ENCODE results near the gene APOOL.
"Not testable (repeated sequence)": the region's sequence is repeated elsewhere in the genome, so short reads cannot be mapped to it uniquely, and the experiment has no call there.

Gene APOOL

GRCh38 chrX:85052636-85053343, 49.1 kb downstream of the APOOL start:
- DNase-seq (ENCODE audit: low read depth) = peak; percentile 43
- TF ChIP-seq, protein P1, sequence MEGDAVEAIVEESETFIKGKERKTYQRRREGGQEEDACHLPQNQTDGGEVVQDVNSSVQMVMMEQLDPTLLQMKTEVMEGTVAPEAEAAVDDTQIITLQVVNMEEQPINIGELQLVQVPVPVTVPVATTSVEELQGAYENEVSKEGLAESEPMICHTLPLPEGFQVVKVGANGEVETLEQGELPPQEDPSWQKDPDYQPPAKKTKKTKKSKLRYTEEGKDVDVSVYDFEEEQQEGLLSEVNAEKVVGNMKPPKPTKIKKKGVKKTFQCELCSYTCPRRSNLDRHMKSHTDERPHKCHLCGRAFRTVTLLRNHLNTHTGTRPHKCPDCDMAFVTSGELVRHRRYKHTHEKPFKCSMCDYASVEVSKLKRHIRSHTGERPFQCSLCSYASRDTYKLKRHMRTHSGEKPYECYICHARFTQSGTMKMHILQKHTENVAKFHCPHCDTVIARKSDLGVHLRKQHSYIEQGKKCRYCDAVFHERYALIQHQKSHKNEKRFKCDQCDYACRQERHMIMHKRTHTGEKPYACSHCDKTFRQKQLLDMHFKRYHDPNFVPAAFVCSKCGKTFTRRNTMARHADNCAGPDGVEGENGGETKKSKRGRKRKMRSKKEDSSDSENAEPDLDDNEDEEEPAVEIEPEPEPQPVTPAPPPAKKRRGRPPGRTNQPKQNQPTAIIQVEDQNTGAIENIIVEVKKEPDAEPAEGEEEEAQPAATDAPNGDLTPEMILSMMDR (IDR thresholded peaks at IDR 0.05; ENCODE audit: low read depth, low read length, missing control alignments) = peak; percentile 14
- in situ Hi-C loops (cut with HindIII; ENCODE audit: low sequenced_read_pairs) = no loop called here
- no peak overlapping the region for H3K4me3 ChIP-seq (ENCODE audit: low read depth, low read length)

DNA sequence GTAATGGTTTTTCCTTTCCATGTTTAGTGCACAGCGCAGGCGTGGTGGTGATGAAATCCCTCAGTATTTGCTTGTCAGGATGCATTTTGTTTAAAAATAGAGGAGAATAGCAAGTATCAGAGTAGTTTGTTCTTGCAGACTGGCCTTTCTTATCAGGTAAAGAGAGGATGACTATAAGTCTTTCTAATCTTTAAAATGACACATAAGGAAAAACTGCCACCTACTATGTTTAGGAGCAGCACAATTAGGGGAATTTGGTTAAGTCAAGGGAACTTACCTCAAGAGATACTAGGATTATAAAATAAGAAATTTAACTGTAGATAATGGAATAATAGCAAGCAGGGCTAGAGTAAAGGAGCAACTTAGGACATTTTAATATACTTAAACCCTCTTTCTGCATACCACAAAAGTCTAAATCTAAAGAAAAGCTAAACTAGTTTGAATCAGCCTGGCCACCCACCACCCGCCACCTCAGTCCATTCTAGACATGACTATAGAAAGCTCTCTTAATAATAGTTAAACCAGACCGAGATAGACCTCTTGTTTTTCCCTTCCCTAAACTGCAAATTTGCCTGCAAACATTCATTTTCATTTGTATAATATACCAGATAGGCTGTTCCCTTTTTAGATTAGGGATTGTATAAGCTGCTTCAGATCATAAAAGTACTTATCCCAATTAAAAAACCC, 62.0 kb downstream of the APOOL start:
- TF ChIP-seq, protein P1 (IDR thresholded peaks at IDR 0.05; ENCODE audit: low read depth, low read length, missing control alignments) = no peak
- in situ Hi-C loops (cut with HindIII; ENCODE audit: low sequenced_read_pairs) = no loop called here
- DNase-seq (ENCODE audit: low read depth) = no peak
- H3K4me3 ChIP-seq (ENCODE audit: low read depth, low read length) = no peak overlapping the region

- H3K4me3 ChIP-seq (ENCODE audit: low read depth, low read length); in situ Hi-C loops (cut with HindIII; ENCODE audit: low sequenced_read_pairs); DNase-seq (ENCODE audit: low read depth): not testable (repeated sequence)
Observed at GRCh38 chrX:85077247-85077646, 73.6 kb downstream of the APOOL start.

DNA sequence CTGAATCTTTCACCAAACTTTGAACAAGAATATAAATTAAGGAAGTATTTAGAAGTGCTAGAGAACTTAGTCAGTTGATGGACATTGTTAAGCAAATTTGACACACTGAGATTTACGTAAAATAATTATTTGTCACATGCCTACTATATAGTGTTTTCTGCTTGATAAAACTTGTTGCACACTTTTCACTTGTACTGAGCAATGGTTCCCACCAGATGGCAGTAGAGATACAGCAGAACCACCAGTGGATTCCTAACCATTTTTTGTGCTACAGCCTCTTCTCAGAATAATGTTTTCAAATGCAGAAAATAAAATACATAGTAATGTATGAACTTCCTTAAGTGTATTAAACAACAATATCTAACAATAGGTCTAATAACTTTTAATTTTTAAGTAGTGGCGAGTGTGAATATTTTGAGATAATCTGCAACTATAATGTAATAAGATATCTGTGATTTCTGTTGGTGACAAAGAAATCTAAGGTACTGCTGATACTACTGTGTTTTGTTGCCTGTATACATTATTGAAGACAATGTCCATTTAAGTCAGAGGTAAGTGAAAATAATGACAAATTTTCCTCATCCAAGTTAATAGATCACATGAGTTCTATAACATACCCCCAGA, 81.2 kb downstream of the APOOL start:
- DNase-seq (ENCODE audit: low read depth) = peak; percentile 12
- in situ Hi-C loops (cut with HindIII; ENCODE audit: low sequenced_read_pairs) = no loop called here
- TF ChIP-seq, protein P1 (IDR thresholded peaks at IDR 0.05; ENCODE audit: low read depth, low read length, missing control alignments) = peak; percentile 87
- no peak overlapping the region for H3K4me3 ChIP-seq (ENCODE audit: low read depth, low read length)

DNA sequence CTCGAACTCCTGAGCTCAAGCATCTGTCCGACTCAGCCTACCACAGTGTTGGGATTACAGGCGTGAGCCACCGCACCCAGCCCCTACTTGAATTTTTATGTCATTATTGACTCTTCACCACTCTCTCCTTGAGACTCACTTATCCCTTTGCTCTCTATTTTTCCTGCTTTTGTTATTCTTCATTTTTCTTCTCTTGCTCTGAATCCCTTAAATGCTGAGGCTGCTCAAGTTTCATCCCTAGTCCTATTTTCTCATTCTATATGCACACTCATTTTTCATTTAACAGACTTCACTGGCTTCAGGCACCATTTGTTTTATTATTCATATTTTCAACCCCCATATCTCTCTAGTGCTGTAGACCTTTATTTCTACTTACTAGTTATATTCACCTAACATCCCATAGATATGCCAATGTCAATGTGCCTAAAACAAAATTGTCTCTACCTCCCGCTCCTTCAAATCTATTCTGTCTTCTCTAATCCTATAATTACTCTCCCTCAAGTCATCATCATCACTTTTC, 85.7 kb downstream of the APOOL start:
- in situ Hi-C loops (cut with HindIII; ENCODE audit: low sequenced_read_pairs) = no loop called here
- no peak for DNase-seq (ENCODE audit: low read depth)
- TF ChIP-seq, protein P1 (IDR thresholded peaks at IDR 0.05; ENCODE audit: low read depth, low read length, missing control alignments) = no peak
- no peak overlapping the region for H3K4me3 ChIP-seq (ENCODE audit: low read depth, low read length)

DNA sequence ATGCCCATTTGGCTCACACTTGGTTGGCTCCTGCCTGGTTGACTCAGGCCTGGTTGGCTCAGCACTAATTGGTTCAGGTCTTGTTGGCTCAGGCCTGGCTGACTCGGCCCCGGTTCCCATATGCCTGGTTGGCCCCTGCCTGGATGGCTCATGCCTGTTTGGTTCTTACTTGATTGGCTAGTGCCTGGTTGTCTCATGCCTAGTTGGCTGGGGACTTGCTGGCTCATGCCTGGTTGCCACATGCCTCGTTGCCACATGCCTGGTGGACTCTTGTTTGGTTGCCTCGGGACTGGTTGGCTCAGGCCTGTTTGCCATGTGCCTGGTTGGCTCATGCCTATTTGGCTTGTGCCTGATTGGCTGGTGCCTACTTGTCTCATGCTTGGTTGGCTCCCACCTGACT, 103.7 kb downstream of the APOOL start:
- no peak overlapping the region for H3K4me3 ChIP-seq (ENCODE audit: low read depth, low read length)
- in situ Hi-C loops (cut with HindIII; ENCODE audit: low sequenced_read_pairs) = no loop called here
- TF ChIP-seq, protein P1 (IDR thresholded peaks at IDR 0.05; ENCODE audit: low read depth, low read length, missing control alignments) = no peak
- no peak for DNase-seq (ENCODE audit: low read depth)
